Activated T-cell treated with anti-CD3 and anti-CD28 coated beads, Interleukin-2, amount 50 U/mL, for 1 hour (primary cell): ENCODE measurements around the gene DLG5.

Experiments used
- DNase-seq: peaks from one replicate; pipeline ENCODE4 v3.0.0-alpha.2; 2020

The DLG5 gene

GRCh38 chr10:77816311-77816710, 110.2 kb downstream of the DLG5 start:
- DNase-seq: no peak

- no peak for DNase-seq
These were observed 113.8 kb downstream of the DLG5 start for GRCh38 chr10:77812741-77813140.

GRCh38 chr10:77811831-77812430, 114.6 kb downstream of the DLG5 start:
- no peak for DNase-seq

- no peak for DNase-seq
These were observed 115.9 kb downstream of the DLG5 start for GRCh38 chr10:77810446-77811335.

- no peak for DNase-seq
These were observed 117.2 kb downstream of the DLG5 start for GRCh38 chr10:77809336-77809735.

GRCh38 chr10:77807706-77808105, 118.8 kb downstream of the DLG5 start:
- no peak for DNase-seq

- DNase-seq: no peak
These were observed 119.9 kb downstream of the DLG5 start for GRCh38 chr10:77806511-77807157.

- DNase-seq: no peak
These were observed 120.9 kb downstream of the DLG5 start for GRCh38 chr10:77805676-77806075.

GRCh38 chr10:77804371-77804770, 122.2 kb downstream of the DLG5 start:
- DNase-seq: no peak

- DNase-seq: peak; percentile 29
These were observed 124.9 kb downstream of the DLG5 start for GRCh38 chr10:77801474-77802161.

GRCh38 chr10:77800738-77801266, 125.8 kb downstream of the DLG5 start:
- DNase-seq: no peak

GRCh38 chr10:77800320-77800719, 126.2 kb downstream of the DLG5 start:
- no peak for DNase-seq

- no peak for DNase-seq
These were observed 127.2 kb downstream of the DLG5 start for GRCh38 chr10:77799352-77799751.

GRCh38 chr10:77798940-77799339, 127.6 kb downstream of the DLG5 start:
- DNase-seq: no peak

- no peak for DNase-seq
These were observed 130.1 kb downstream of the DLG5 start for GRCh38 chr10:77796311-77796915.

GRCh38 chr10:77795426-77796055, 131.0 kb downstream of the DLG5 start:
- no peak for DNase-seq

GRCh38 chr10:77794256-77795142, 132.1 kb downstream of the DLG5 start:
- DNase-seq: no peak

- no peak for DNase-seq
These were observed 132.7 kb downstream of the DLG5 start for GRCh38 chr10:77793831-77794230.

GRCh38 chr10:77792155-77792554, 134.4 kb downstream of the DLG5 start:
- no peak for DNase-seq

- DNase-seq: no peak
These were observed 135.0 kb downstream of the DLG5 start for GRCh38 chr10:77791506-77791905.

GRCh38 chr10:77789861-77790260, 136.7 kb downstream of the DLG5 start:
- no peak for DNase-seq
